ENCODE measurements around the gene PXDN. TPM values are rescaled to one million over a fixed set of nuclear protein-coding genes. Genes with fewer than 3 reads are reported as not detected.

PXDN gene
- total RNA-seq, 1 donor from 2014 or later = 292 TPM

GRCh38 chr2:1588978-1589621 lies 155.2 kb downstream of the PXDN start:
- no peak for TF ChIP-seq CTCF (IDR thresholded peaks at IDR 0.05; ENCODE audit: unreplicated experiment)
- H3K27me3 Mint-ChIP-seq (ENCODE audit: low read depth) = no peaks in the 10 kb centered on the region
- no peaks in the 10 kb centered on the region for H3K36me3 Mint-ChIP-seq
- H3K27ac Mint-ChIP-seq = no peak overlapping the region
- no peak overlapping the region for H3K4me3 Mint-ChIP-seq
- no peaks in the 10 kb centered on the region for H3K9me3 Mint-ChIP-seq
- peaks cover 36% of the 10 kb centered on the region for H3K4me1 Mint-ChIP-seq
- no peak for DNase-seq (ENCODE audit: low spot score in 2 of 2, unreplicated experiment in 2 of 2)

- peaks cover 42% of the 10 kb centered on the region for H3K4me1 Mint-ChIP-seq
These were observed 156.0 kb downstream of the PXDN start for GRCh38 chr2:1588051-1588977.

GRCh38 chr2:1586923-1587840 lies 157.1 kb downstream of the PXDN start:
- no peaks in the 10 kb centered on the region for H3K27me3 Mint-ChIP-seq (ENCODE audit: low read depth)
- H3K27ac Mint-ChIP-seq = no peak overlapping the region
- peaks cover 44% of the 10 kb centered on the region for H3K4me1 Mint-ChIP-seq
- no peak for DNase-seq (ENCODE audit: low spot score in 2 of 2, unreplicated experiment in 2 of 2)
- no peaks in the 10 kb centered on the region for H3K9me3 Mint-ChIP-seq
- H3K36me3 Mint-ChIP-seq = no peaks in the 10 kb centered on the region
- TF ChIP-seq CTCF (IDR thresholded peaks at IDR 0.05; ENCODE audit: unreplicated experiment) = no peak
- H3K4me3 Mint-ChIP-seq = no peak overlapping the region

More at GRCh38 chr2:1588051-1588977, 156.0 kb downstream of the PXDN start:
- no peak overlapping the region for H3K27ac Mint-ChIP-seq
- H3K4me3 Mint-ChIP-seq = no peak overlapping the region
- no peak for TF ChIP-seq CTCF (IDR thresholded peaks at IDR 0.05; ENCODE audit: unreplicated experiment)
- DNase-seq (ENCODE audit: low spot score in 2 of 2, unreplicated experiment in 2 of 2) = no peak
- no peaks in the 10 kb centered on the region for H3K27me3 Mint-ChIP-seq (ENCODE audit: low read depth)
- H3K9me3 Mint-ChIP-seq = no peaks in the 10 kb centered on the region
- H3K36me3 Mint-ChIP-seq = no peaks in the 10 kb centered on the region

- peaks cover 40% of the 10 kb centered on the region for H3K4me1 Mint-ChIP-seq
- H3K27me3 Mint-ChIP-seq (ENCODE audit: low read depth) = no peaks in the 10 kb centered on the region
- H3K4me3 Mint-ChIP-seq = no peak overlapping the region
- TF ChIP-seq CTCF (IDR thresholded peaks at IDR 0.05; ENCODE audit: unreplicated experiment) = no peak
- no peak overlapping the region for H3K27ac Mint-ChIP-seq
- no peaks in the 10 kb centered on the region for H3K9me3 Mint-ChIP-seq
- H3K36me3 Mint-ChIP-seq = no peaks in the 10 kb centered on the region
- no peak for DNase-seq (ENCODE audit: low spot score in 2 of 2, unreplicated experiment in 2 of 2)
These were observed 157.9 kb downstream of the PXDN start for GRCh38 chr2:1586251-1586922.

- TF ChIP-seq CTCF (IDR thresholded peaks at IDR 0.05; ENCODE audit: unreplicated experiment) = no peak
- Mint-ChIP-seq H3K36me3 (no peaks in the 10 kb centered on the region), H3K9me3 (no peaks in the 10 kb centered on the region), H3K27me3 (ENCODE audit: low read depth) (no peaks in the 10 kb centered on the region), H3K4me1 (peaks cover 33% of the 10 kb centered on the region), H3K4me3 (no peak overlapping the region), H3K27ac (no peak overlapping the region)
- no peak for DNase-seq (ENCODE audit: low spot score in 2 of 2, unreplicated experiment in 2 of 2)
These were observed 158.7 kb downstream of the PXDN start for GRCh38 chr2:1585635-1586034.
